NCI-H2227 (cell line): Measurements from ENCODE around the gene ADIPOQ.
"Not testable (repeated sequence)": the region's sequence is repeated elsewhere in the genome, so short reads cannot be mapped to it uniquely, and the experiment has no call there.

ENCODE experiments used
- DNase-seq: peaks from one replicate; lab custom pipeline; 2025; ENCODE audit not compliant: unreplicated experiment; lab: John Stamatoyannopoulos, UW

The ADIPOQ gene

GRCh38 chr3:186842426-186843038, at the start of gene ADIPOQ:
ADIPOQ (plus strand) TSS chr3:186842710; CDS start chr3:186853059, 10,349 bp downstream.
- no peak for DNase-seq

GRCh38 chr3:186798239-186798874, 44.2 kb upstream of the ADIPOQ start:
- no peak for DNase-seq

GRCh38 chr3:186800285-186800684, 42.2 kb upstream of the ADIPOQ start:
- DNase-seq = no peak

GRCh38 chr3:186802701-186803100, 39.8 kb upstream of the ADIPOQ start:
- no peak for DNase-seq

DNA sequence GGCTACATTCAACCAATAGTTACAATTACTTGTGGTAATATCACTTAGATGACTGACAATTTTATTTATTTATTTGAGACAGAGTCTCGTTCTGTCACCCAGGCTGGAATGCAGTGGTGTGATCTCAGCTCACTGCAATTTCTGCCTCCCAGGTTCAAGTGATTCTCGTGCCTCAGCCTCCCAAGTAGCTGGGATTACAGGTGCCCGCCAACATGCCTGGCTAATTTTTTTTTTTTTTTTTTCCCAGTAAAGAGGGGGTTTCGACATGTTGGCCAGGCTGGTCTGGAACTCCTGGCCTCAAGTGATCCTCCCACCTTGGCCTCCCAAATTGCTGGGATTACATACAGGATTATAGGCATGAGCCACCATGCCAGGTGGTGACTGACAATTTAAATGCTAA, 39.1 kb upstream of the ADIPOQ start:
- DNase-seq = not testable (repeated sequence)

DNA sequence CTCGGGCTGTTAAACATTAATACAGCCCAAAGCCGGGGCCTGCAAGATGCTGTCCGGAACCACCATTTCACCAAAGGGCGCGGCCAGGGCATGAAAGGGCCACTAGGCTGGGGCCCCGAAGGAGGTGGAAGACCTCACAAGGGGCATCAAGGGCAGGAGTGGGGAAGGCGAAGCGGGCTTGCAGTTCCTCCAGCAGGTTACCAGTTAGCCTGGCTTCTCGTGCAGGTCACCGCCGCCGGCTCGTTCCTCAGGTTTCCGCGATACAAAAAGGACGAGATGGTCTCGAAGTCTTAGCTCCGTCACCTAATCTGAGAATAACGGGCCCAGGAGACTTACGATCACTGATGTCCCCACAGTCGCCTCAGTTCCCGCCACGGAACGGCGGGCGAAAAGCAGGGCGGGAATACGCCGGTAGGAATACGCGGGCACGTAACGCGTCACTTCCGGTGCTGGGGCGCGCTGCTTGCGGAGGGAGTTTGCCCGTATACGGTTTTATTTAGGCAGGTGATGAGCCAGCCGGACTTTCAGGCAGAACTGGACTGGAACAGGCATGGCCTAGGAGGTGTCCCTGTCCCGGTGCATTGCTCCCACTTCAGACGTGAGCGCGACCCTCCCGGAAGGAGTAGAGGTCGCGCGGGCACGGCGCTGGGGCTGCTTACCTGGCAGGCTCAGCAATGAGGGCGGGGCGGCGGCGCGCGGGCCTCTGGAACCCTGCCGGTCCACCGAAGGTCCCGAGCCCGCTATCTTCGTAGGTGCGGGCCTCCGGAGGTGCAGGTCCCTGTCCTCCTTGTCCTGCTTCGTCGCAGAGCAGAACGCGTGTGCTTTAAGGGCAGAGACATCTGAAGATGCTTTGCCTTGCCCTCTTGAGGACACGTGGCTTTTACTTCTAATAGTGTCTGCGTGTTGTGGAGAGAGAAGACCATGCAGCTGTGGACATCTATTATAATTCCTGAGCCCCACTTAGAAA, 36.1 kb upstream of the ADIPOQ start, which contains the start of gene RFC4:
RFC4 (minus strand) TSS at position 394 of the 967 bp plus-strand sequence. CDS start 1,769 bp downstream, outside the sequence.
- peak; percentile 91 for DNase-seq

- DNase-seq = no peak
Observed at GRCh38 chr3:186807231-186807630, 35.3 kb upstream of the ADIPOQ start.

- no peak for DNase-seq
Observed at GRCh38 chr3:186810336-186810996, 32.0 kb upstream of the ADIPOQ start.

- DNase-seq = not testable (repeated sequence)
Observed at GRCh38 chr3:186811313-186811712, 31.2 kb upstream of the ADIPOQ start.

DNA sequence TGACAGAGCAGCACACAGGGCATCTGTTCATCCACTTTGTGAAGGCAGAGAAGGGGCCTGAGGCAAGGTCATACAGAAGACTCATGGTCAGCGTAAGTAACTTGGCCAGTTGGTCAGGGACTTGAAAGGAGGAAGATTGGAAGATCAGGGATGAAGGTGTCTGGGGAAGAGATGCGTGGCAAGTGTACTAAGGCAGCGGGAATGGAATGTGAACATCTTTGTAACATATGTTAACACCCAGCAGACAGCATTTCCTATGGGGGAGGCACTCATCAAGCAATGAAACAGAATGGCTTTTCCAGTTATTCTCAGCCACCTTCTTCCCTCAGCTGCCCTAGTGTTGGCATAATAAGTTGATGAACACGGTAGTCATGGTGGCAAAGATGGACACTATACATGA, 28.4 kb upstream of the ADIPOQ start:
- no peak for DNase-seq

DNA sequence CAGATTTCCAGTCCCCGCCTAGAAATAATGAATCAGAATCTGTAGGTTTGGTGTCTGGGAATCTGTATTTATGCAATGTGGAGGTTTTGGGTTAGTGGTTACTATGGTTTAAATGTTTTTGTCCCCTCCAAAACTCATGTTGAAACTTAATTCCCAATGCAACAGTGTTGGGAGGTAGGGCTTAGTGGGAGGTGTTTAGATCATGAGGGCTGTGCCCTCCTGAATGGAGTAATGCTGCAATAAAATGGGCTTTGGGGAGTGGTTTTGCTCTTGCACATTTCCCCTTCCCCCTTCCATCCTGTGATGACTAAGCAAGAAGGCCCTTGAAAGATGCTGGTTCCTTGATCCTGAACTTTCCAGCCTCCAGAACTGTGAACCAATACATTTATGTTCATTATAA, 27.1 kb upstream of the ADIPOQ start:
- DNase-seq = peak; percentile 10

DNA sequence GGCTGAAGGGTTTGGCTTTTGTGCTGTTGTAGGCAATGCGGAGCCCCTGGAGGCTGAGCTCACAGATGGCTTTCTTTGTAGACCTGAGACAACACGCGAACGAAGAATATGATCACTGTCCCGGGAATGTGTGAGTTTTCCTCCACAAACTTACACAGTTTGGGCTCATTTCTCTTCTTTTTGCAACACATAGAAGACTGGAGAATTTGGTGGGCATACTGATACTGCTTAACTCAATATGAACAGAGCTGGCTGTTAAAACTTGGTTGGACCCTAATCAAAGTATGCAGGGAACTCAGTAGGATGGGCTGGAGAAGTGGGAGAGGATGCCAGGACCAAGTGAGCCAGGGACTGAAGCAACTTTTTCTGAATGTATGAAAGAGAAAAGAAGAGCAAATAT, 24.0 kb upstream of the ADIPOQ start:
- no peak for DNase-seq

DNA sequence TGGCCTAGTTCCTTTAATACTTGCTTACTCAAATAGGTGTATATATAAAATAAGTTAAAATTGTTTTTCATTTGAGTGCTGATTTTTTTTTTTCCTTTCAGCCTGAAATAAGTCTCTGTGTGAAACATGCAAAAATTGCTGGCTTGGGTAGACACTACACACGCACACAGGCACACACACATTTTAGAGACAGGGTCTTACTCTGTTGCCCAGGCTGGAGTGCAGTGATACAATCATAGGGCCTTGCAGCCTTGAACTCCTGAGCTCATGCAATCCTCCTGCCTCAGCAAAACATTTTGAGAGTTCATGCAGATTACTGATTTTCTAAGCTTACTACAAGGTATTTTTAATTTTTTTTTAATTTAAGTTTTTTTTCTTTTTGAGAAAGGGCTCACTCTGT, 23.6 kb upstream of the ADIPOQ start:
- no peak for DNase-seq

GRCh38 chr3:186821429-186822387, 20.8 kb upstream of the ADIPOQ start:
- DNase-seq = peak; percentile 64

- not testable (repeated sequence) for DNase-seq
Observed at GRCh38 chr3:186822388-186822759, 20.1 kb upstream of the ADIPOQ start.

- DNase-seq = no peak
Observed at GRCh38 chr3:186823386-186823785, 19.1 kb upstream of the ADIPOQ start.

GRCh38 chr3:186824430-186825139, 17.9 kb upstream of the ADIPOQ start:
- peak; percentile 50 for DNase-seq

GRCh38 chr3:186825294-186825821, 17.2 kb upstream of the ADIPOQ start:
- peak; percentile 27 for DNase-seq

DNA sequence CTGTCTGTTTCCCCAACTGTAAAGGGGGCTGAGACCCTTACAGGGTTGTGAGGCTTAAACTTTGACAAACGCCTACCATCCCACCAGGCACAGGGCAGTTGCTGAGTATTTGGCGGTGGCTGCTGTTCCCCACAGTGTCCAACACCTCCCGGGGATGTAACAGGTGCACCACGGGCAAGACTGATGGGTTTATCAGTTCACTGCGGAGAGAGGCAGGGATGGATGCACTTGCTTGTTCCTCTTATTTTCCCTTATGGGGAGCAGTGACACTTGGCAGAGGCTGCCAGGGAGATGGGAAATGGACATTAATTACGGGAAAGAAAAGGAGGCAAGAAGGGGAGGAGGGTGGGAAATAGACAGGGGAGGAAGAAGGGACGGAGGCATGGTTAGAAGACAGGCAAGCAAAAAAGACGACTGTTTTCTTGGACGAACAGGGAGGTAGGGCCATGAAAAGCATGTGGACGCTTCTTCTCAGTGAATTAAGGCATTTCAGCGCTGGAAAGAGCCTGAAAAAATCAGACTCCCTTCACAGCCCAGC, 16.6 kb upstream of the ADIPOQ start:
- no peak for DNase-seq
